OCI-LY1 (cell line): Measurements from ENCODE around the gene TNFAIP8L2.

Experiments
- H2AFZ ChIP-seq: fragments of 200-600 bp; sonication (generic), shearing (Covaris generic); 2 replicates; pipeline ENCODE4 v1.6.0; 2014; ENCODE audit warnings: antibody characterized with exemption, mild to moderate bottlenecking, low read length
- H3F3A ChIP-seq: fragments of 200-600 bp; sonication (generic), shearing (Covaris generic); 2 replicates; pipeline ENCODE4 v1.6.0; 2014; ENCODE audit warnings: mild to moderate bottlenecking, antibody characterized with exemption, low read length, moderate library complexity; ENCODE audit not compliant: insufficient read depth
- H3K27ac ChIP-seq: fragments of 200-600 bp; sonication (generic); 2 replicates; pipeline ENCODE4 v1.5.1; 2014; ENCODE audit warnings: low read length, mixed run types, mild to moderate bottlenecking, low read depth; ENCODE audit not compliant: poor library complexity, severe bottlenecking
- H3K27me3 ChIP-seq: fragments of 200-600 bp; sonication (generic); 2 replicates; pipeline ENCODE4 v1.6.0; 2014; ENCODE audit warnings: antibody characterized with exemption, mild to moderate bottlenecking, low read length, moderate library complexity; ENCODE audit not compliant: insufficient read depth
- H3K36me3 ChIP-seq: fragments of 200-600 bp; sonication (generic); 2 replicates; pipeline ENCODE4 v1.6.1; 2014; ENCODE audit warnings: mild to moderate bottlenecking, antibody characterized with exemption, low read length, moderate library complexity, mixed read lengths; ENCODE audit not compliant: insufficient read depth
- H3K4me1 ChIP-seq: fragments of 200-600 bp; sonication (generic); 2 replicates; pipeline ENCODE4 v1.5.1; 2014; ENCODE audit warnings: mild to moderate bottlenecking, low read length, moderate library complexity; ENCODE audit not compliant: insufficient read depth, severe bottlenecking
- H3K4me2 ChIP-seq: fragments of 200-600 bp; sonication (generic), shearing (Covaris generic); 2 replicates; pipeline ENCODE4 v1.6.1; 2014; ENCODE audit warnings: low read length
- H3K4me3 ChIP-seq: fragments of 200-600 bp; sonication (generic); 2 replicates; pipeline ENCODE4 v1.5.1; 2014; ENCODE audit warnings: low read length, low read depth, mild to moderate bottlenecking, mixed read lengths; ENCODE audit not compliant: poor library complexity, severe bottlenecking
- H3K79me2 ChIP-seq: fragments of 200-600 bp; shearing (Covaris generic); 2 replicates; pipeline ENCODE4 v1.6.1; 2016; ENCODE audit warnings: mixed run types, low read length, mixed read lengths; ENCODE audit not compliant: insufficient read depth
- H3K9ac ChIP-seq: fragments of 200-600 bp; sonication (generic), shearing (Covaris generic); 2 replicates; pipeline ENCODE4 v1.6.1; 2014; ENCODE audit warnings: mild to moderate bottlenecking, low read length, mixed read lengths
- H3K9me2 ChIP-seq: fragments of 200-600 bp; sonication (generic), shearing (Covaris generic); 2 replicates; pipeline ENCODE4 v1.6.1; 2014; ENCODE audit warnings: low read depth, mild to moderate bottlenecking, low read length, mixed read lengths
- H3K9me3 ChIP-seq: fragments of 200-600 bp; shearing (Covaris generic); 2 replicates; pipeline ENCODE4 v1.6.1; 2014; ENCODE audit warnings: low read length, mixed read lengths
- H4K20me1 ChIP-seq: fragments of 200-600 bp; sonication (generic), shearing (Covaris generic); 2 replicates; pipeline ENCODE4 v1.6.0; 2016; ENCODE audit warnings: mild to moderate bottlenecking, low read length; ENCODE audit not compliant: insufficient read depth
- EZH2 ChIP-seq: fragments of 200-600 bp; sonication (generic), shearing (Covaris generic); IDR thresholded peaks from 2 replicates; pipeline ENCODE4 v1.8.0; 2017; ENCODE audit warnings: borderline replicate concordance, mixed run types, mild to moderate bottlenecking, antibody characterized with exemption, low read length, moderate library complexity, mixed read lengths
- TF ChIP-seq, protein P1 (sequence below): fragments of 200-600 bp; sonication (generic), shearing (Covaris generic); IDR thresholded peaks from 2 replicates; pipeline ENCODE4 v1.5.1; 2017; ENCODE audit warnings: mild to moderate bottlenecking, antibody characterized with exemption, low read length, moderate library complexity, mixed read lengths

The TNFAIP8L2 gene

DNA sequence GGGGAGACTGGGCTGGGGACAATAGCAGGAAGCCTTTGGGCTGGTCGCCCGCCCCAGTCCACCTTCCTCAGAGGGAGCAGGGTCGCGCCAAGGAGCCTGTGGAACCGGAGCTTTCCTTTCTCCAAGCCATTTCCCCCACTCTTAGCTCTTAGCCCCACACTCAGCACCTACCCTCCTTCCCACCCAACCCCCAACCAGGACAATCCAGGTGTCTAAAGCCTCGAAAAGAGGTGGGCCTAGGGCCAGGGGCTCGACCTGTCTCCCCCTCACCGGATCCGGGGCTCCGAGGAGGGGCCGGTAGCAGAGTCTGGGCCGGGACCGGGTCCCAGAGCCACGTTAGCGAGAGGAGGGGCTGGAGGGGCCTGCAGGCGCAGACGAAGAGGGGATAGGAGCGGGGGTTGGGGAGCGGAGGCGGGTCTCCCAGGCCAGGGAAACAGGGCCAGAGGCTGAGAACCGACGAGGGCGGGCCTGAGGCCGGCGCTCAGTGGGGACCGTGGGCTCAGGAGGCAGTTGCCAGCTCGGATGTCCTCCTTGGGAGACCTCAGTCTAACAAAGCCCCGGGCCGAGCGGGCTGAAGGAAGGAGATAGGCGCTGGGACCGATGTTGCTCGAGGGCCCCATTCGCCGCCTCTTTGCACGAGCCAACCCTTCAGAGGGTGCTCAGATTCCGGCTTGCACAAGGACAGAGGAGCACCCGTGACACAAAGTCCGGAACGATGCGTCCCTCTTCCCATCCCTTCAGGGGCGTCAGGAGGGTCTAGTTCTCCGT is 11.0 kb upstream of the TNFAIP8L2 start:
- Histone ChIP-seq H2AFZ (no peak overlapping the region), H4K20me1 (no peaks in the 10 kb centered on the region)
- TF ChIP-seq, protein P1, sequence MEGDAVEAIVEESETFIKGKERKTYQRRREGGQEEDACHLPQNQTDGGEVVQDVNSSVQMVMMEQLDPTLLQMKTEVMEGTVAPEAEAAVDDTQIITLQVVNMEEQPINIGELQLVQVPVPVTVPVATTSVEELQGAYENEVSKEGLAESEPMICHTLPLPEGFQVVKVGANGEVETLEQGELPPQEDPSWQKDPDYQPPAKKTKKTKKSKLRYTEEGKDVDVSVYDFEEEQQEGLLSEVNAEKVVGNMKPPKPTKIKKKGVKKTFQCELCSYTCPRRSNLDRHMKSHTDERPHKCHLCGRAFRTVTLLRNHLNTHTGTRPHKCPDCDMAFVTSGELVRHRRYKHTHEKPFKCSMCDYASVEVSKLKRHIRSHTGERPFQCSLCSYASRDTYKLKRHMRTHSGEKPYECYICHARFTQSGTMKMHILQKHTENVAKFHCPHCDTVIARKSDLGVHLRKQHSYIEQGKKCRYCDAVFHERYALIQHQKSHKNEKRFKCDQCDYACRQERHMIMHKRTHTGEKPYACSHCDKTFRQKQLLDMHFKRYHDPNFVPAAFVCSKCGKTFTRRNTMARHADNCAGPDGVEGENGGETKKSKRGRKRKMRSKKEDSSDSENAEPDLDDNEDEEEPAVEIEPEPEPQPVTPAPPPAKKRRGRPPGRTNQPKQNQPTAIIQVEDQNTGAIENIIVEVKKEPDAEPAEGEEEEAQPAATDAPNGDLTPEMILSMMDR = no peak
- no peak for TF ChIP-seq EZH2

DNA sequence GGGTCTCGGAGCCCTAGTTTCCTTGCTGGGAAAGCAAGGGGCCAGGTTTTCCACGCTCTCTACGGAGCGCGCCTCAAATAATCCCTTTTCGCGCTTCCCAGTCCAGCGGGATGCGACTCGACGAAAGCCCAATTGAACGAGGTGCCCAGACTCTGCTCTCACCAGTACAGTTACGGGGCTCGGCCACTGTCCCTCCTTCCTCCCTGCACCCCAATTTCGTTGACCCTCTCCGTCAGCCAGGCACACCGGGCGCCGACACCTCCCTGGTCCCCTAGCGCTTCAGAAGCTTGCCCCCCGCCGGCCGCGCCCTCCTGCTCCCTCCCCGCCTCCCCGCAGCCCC is 10.4 kb upstream of the TNFAIP8L2 start:
- Histone ChIP-seq H2AFZ (no peak overlapping the region), H3K4me2 (peak overlapping the region; percentile 91), H3K9ac (peak overlapping the region; percentile 69), H3K9me3 (no peaks in the 10 kb centered on the region), H3K27ac (no peak overlapping the region), H4K20me1 (no peaks in the 10 kb centered on the region), H3K9me2 (no peaks in the 10 kb centered on the region), H3F3A (no peaks in the 10 kb centered on the region), H3K27me3 (0 out of 2 replicates have a peak, but pooled peaks cover 5% of the 10 kb centered on the region), H3K4me1 (peaks cover 33% of the 10 kb centered on the region), H3K4me3 (peak overlapping the region; percentile 71), H3K36me3 (no peaks in the 10 kb centered on the region), H3K79me2 (no peaks in the 10 kb centered on the region)
- TF ChIP-seq EZH2 = no peak
- TF ChIP-seq, protein P1 = no peak

More for the DNA sequence above, 11.0 kb upstream of the TNFAIP8L2 start:
- Histone ChIP-seq H3F3A (no peaks in the 10 kb centered on the region), H3K4me1 (peaks cover 33% of the 10 kb centered on the region), H3K4me3 (peak overlapping the region; percentile 71), H3K79me2 (no peaks in the 10 kb centered on the region), H3K9ac (no peak overlapping the region; the same call in 1 of the 2 replicates), H3K27ac (no peak overlapping the region), H3K9me3 (no peaks in the 10 kb centered on the region), H3K9me2 (no peaks in the 10 kb centered on the region), H3K27me3 (0 out of 2 replicates have a peak, but pooled peaks cover 5% of the 10 kb centered on the region), H3K4me2 (peak overlapping the region; percentile 91), H3K36me3 (no peaks in the 10 kb centered on the region)

DNA sequence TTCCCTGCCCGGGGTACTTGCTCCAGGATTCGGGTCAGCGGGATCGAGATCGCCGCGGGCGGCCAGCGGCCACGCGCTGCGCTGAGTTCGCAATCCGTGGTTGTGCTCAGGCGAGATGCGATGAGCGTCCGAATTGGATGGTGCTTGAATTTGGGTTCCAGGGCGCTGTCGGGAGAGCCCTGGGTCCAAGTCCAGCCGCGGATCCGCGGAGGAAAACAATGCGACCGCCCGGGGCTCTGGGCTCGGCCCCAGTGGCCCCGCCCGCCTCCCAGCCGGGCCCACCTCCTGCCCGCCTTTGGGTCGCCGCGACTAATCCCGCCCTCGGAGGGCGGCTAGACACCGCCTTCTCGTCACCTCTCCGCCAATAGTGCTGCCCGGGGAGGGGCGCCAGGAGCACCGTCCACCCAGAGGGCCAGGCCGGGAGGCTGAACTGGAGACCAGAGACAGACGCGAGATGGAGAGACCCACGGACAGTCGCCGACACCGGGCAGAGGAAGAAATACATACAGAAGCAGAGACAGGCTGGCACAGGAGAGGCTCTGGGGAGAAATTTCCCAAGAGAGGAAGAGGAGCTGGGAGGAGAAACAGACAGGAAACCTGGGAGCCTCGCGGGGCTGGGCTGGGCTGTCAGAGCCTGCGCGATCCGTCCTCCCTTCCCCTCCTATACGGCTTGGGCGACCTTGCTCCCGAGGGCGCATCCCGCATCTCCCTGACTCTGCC is 9.9 kb upstream of the TNFAIP8L2 start, which contains the start of gene SEMA6C:
Gene SEMA6C, minus strand, starts transcription at position 220 of the 720 bp plus-strand sequence. CDS start 4,010 bp downstream, outside the sequence.
- H3K27me3 ChIP-seq = 0 out of 2 replicates have a peak, but pooled peaks cover 5% of the 10 kb centered on the region
- no peaks in the 10 kb centered on the region for H3K9me3 ChIP-seq
- TF ChIP-seq EZH2 = no peak
- TF ChIP-seq, protein P1 = no peak
- peak within 1 kb of the TSS; percentile 71 for H3K4me3 ChIP-seq
- H3K79me2 ChIP-seq = no peaks in the 10 kb centered on the region
- H3K27ac ChIP-seq = no peak within 1 kb of the TSS
- H3K4me1 ChIP-seq = peaks cover 32% of the 10 kb centered on the region
- H3K9ac ChIP-seq = peak within 1 kb of the TSS; percentile 69
- H3K4me2 ChIP-seq = peak within 1 kb of the TSS; percentile 91
- H2AFZ ChIP-seq = no peak within 1 kb of the TSS
- H3K36me3 ChIP-seq = no peaks in the 10 kb centered on the region
- no peaks in the 10 kb centered on the region for H4K20me1 ChIP-seq
- no peaks in the 10 kb centered on the region for H3K9me2 ChIP-seq
- H3F3A ChIP-seq = no peaks in the 10 kb centered on the region
